OCI-LY1 (cell line): ENCODE results near the gene IRAG1.

Experiments used
- CTCF ChIP-seq: fragments of 200-600 bp; sonication (generic), shearing (Covaris generic); IDR thresholded peaks from 2 replicates; pipeline ENCODE4 v1.5.1; 2017; ENCODE audit warnings: mild to moderate bottlenecking, antibody characterized with exemption, low read length, moderate library complexity, mixed read lengths
- EZH2 ChIP-seq: fragments of 200-600 bp; sonication (generic), shearing (Covaris generic); IDR thresholded peaks from 2 replicates; pipeline ENCODE4 v1.8.0; 2017; ENCODE audit warnings: borderline replicate concordance, mixed run types, mild to moderate bottlenecking, antibody characterized with exemption, low read length, moderate library complexity, mixed read lengths

- TF ChIP-seq EZH2 = no peak
- no peak for TF ChIP-seq CTCF
Measured at GRCh38 chr11:10688401-10688800, 5.2 kb downstream of the IRAG1 start.
